ENCODE measurements around the gene PEX1. TPM values are rescaled to one million over a fixed set of nuclear protein-coding genes. Genes with fewer than 3 reads are reported as not detected.

Gene PEX1
- polyA plus RNA-seq, 1 donor from 2014 or later = 108 TPM

GRCh38 chr7:92527300-92528187 is 776 bp downstream of the PEX1 start:
- H3K9me3 ChIP-seq (ENCODE audit: low read length) = no peaks in the 10 kb centered on the region
- no peaks in the 10 kb centered on the region for H3F3A ChIP-seq (ENCODE audit: insufficient read depth, low read length, poor library complexity, severe bottlenecking)
- H2AFZ ChIP-seq (ENCODE audit: low read depth, low read length) = peak overlapping the region; percentile 95
- H3K27ac ChIP-seq (ENCODE audit: low read length) = peak overlapping the region; percentile 84
- H3K36me3 ChIP-seq (ENCODE audit: insufficient read depth, low read length) = no peaks in the 10 kb centered on the region
- no peaks in the 10 kb centered on the region for H4K20me1 ChIP-seq (ENCODE audit: insufficient read depth)
- peak overlapping the region; percentile 84 for H3K9ac ChIP-seq (ENCODE audit: low read length)
- no peaks in the 10 kb centered on the region for H3K9me2 ChIP-seq (ENCODE audit: insufficient read depth, low read length)
- H3K4me2 ChIP-seq (ENCODE audit: low read length) = peak overlapping the region; percentile 71
- H3K4me3 ChIP-seq (ENCODE audit: low read length) = peak overlapping the region; percentile 98
- no peaks in the 10 kb centered on the region for H3K27me3 ChIP-seq (ENCODE audit: insufficient read depth, low read depth, low read length)
- peaks cover 28% of the 10 kb centered on the region for H3K79me2 ChIP-seq (replicated peaks; ENCODE audit: insufficient read depth, low read length)
- TF ChIP-seq RAD21 (conservative IDR thresholded peaks at IDR 0.05) (no peak), MXI1 (conservative IDR thresholded peaks at IDR 0.05; ENCODE audit: poor library complexity, severe bottlenecking) (peak; percentile 16)

DNA sequence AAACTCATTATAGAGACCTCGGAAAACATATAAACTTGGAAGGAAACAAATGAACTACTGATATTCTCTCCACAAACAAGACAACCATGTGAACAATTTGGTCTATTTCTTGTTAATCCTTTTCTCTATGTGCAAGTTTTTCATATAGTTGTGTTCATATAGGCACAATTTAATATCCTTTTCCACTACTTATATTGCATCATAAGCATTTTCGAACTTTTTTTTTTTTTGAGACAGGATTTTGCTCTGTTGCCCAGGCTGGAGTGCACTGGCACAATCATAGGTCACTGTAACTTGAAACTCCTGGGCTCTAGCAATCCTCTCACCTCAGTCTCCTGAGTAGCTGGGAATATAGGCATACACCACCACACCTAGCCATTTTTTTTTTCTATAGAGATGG is 5.2 kb downstream of the PEX1 start:
- H3K9me3 ChIP-seq (ENCODE audit: low read length) = no peaks in the 10 kb centered on the region
- TF ChIP-seq SMC3 (conservative IDR thresholded peaks at IDR 0.05; ENCODE audit: poor library complexity) (no peak), CTCF (IDR thresholded peaks at IDR 0.05; ENCODE audit: poor library complexity, severe bottlenecking) (no peak), EP300 (conservative IDR thresholded peaks at IDR 0.05; ENCODE audit: poor library complexity, severe bottlenecking) (no peak), TAF1 (IDR thresholded peaks at IDR 0.05; ENCODE audit: low read depth) (no peak), RAD21 (conservative IDR thresholded peaks at IDR 0.05) (no peak), EZH2 (IDR thresholded peaks at IDR 0.05; ENCODE audit: borderline replicate concordance, insufficient read depth, low read length, poor library complexity, severe bottlenecking) (no peak), POLR2AphosphoS5 (IDR thresholded peaks at IDR 0.05) (no peak), MXI1 (conservative IDR thresholded peaks at IDR 0.05; ENCODE audit: poor library complexity, severe bottlenecking) (no peak)
- TF ChIP-seq, protein P1, sequence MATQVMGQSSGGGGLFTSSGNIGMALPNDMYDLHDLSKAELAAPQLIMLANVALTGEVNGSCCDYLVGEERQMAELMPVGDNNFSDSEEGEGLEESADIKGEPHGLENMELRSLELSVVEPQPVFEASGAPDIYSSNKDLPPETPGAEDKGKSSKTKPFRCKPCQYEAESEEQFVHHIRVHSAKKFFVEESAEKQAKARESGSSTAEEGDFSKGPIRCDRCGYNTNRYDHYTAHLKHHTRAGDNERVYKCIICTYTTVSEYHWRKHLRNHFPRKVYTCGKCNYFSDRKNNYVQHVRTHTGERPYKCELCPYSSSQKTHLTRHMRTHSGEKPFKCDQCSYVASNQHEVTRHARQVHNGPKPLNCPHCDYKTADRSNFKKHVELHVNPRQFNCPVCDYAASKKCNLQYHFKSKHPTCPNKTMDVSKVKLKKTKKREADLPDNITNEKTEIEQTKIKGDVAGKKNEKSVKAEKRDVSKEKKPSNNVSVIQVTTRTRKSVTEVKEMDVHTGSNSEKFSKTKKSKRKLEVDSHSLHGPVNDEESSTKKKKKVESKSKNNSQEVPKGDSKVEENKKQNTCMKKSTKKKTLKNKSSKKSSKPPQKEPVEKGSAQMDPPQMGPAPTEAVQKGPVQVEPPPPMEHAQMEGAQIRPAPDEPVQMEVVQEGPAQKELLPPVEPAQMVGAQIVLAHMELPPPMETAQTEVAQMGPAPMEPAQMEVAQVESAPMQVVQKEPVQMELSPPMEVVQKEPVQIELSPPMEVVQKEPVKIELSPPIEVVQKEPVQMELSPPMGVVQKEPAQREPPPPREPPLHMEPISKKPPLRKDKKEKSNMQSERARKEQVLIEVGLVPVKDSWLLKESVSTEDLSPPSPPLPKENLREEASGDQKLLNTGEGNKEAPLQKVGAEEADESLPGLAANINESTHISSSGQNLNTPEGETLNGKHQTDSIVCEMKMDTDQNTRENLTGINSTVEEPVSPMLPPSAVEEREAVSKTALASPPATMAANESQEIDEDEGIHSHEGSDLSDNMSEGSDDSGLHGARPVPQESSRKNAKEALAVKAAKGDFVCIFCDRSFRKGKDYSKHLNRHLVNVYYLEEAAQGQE (IDR thresholded peaks at IDR 0.05; ENCODE audit: borderline replicate concordance) = no peak
- H3K9ac ChIP-seq (ENCODE audit: low read length) = no peak overlapping the region
- H3F3A ChIP-seq (ENCODE audit: insufficient read depth, low read length, poor library complexity, severe bottlenecking) = no peaks in the 10 kb centered on the region
- H3K9me2 ChIP-seq (ENCODE audit: insufficient read depth, low read length) = no peaks in the 10 kb centered on the region
- no peak overlapping the region for H3K27ac ChIP-seq (ENCODE audit: low read length)
- no peak overlapping the region for H3K4me3 ChIP-seq (ENCODE audit: low read length)
- peaks cover 17% of the 10 kb centered on the region for H3K79me2 ChIP-seq (replicated peaks; ENCODE audit: insufficient read depth, low read length)
- no peak overlapping the region for H3K4me2 ChIP-seq (ENCODE audit: low read length)
- no peaks in the 10 kb centered on the region for H3K36me3 ChIP-seq (ENCODE audit: insufficient read depth, low read length)
- no peaks in the 10 kb centered on the region for H3K27me3 ChIP-seq (ENCODE audit: insufficient read depth, low read depth, low read length)
- H2AFZ ChIP-seq (ENCODE audit: low read depth, low read length) = no peak overlapping the region
- no peaks in the 10 kb centered on the region for H4K20me1 ChIP-seq (ENCODE audit: insufficient read depth)
